ENCODE results near the gene CACNA1F.

CACNA1F gene

DNA sequence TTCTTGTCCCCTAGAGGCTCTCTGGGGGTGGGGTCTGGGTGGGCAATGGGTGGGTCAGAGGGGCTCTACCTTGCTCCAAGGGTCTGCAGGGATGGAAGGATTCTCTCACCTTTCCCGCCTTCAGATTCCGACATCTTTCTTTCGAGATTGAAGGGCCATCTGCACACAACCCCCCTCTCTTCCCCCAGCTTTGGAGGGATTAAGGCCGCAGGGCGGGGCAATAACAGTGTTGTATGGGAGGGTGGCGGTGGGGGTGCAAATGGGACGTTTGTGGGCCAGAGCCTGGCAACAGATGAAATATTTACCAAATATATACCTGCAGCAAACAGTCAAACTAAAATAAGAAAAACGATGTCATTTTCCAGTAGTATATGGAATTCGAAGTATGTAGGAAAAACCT is at the start of gene CACNA1F:
Gene CACNA1F (minus strand): TSS at position 165 of the 400 bp plus-strand sequence. CDS start 31 bp downstream, at position 134.
- no peak for DNase-seq (ENCODE audit: extremely low read depth, low read depth)
- TF ChIP-seq, protein P1, sequence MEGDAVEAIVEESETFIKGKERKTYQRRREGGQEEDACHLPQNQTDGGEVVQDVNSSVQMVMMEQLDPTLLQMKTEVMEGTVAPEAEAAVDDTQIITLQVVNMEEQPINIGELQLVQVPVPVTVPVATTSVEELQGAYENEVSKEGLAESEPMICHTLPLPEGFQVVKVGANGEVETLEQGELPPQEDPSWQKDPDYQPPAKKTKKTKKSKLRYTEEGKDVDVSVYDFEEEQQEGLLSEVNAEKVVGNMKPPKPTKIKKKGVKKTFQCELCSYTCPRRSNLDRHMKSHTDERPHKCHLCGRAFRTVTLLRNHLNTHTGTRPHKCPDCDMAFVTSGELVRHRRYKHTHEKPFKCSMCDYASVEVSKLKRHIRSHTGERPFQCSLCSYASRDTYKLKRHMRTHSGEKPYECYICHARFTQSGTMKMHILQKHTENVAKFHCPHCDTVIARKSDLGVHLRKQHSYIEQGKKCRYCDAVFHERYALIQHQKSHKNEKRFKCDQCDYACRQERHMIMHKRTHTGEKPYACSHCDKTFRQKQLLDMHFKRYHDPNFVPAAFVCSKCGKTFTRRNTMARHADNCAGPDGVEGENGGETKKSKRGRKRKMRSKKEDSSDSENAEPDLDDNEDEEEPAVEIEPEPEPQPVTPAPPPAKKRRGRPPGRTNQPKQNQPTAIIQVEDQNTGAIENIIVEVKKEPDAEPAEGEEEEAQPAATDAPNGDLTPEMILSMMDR (IDR thresholded peaks at IDR 0.05; ENCODE audit: low read depth, low read length): no peak

DNA sequence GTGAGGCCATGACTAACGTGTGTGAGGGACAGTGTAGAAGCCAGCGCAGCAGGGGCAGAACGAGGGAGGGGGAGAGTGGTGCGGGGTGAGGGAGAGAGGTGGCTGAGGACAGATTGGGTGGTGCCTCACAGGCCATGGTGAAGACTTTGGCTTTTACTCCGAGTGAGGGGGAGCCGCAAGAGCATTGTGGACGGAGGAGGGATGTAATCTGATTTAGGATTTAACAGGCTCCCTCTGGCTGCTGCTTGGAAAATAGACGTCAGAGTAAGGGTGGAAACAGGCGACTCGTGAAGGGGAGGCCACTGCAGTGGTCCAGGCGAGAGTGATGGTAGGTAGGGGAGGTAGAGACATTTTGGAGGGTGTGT is 49.5 kb upstream of the CACNA1F start:
- TF ChIP-seq, protein P1 (IDR thresholded peaks at IDR 0.05; ENCODE audit: low read depth, low read length): peak; percentile 35
- no peak for DNase-seq (ENCODE audit: extremely low read depth, low read depth)

DNA sequence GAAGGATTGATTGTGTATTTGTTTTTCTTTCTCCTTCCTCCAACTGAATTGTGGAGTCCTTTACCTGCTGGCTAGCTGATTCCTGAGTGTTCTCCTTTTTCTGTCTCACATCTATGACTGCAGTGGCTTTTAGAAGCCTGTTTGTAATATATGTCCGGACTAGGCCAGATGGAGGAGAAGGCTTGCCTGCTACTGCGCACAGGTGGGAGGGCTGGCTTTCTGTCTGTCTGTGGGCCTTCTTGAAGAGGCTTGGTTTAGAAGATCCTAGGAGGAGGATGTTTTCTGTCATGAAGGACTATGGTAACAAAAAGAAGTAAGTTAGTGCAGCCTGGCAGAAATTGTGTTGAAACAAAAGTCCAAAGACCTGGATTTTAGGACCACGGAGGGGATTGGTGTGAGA is 44.9 kb upstream of the CACNA1F start:
- DNase-seq (ENCODE audit: extremely low read depth, low read depth): no peak

DNA sequence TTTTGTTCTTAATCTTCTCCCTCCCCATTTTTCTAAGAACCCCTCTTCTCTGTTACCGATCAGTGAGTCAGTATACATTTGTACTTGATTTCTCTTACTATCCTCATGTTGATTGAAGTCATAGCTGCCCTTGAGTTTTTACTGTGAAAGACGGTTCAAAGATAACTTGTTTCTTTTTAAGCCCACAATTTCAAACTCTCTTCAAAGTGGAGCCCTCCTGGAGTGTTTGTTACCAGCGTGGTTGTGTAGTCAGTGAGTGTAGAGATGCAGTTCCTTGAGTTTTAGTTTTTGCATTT is 44.3 kb upstream of the CACNA1F start:
- TF ChIP-seq, protein P1 (IDR thresholded peaks at IDR 0.05; ENCODE audit: low read depth, low read length): no peak
- DNase-seq (ENCODE audit: extremely low read depth, low read depth): no peak

More for the DNA sequence above, 44.9 kb upstream of the CACNA1F start:
- TF ChIP-seq, protein P1 (IDR thresholded peaks at IDR 0.05; ENCODE audit: low read depth, low read length): no peak

DNA sequence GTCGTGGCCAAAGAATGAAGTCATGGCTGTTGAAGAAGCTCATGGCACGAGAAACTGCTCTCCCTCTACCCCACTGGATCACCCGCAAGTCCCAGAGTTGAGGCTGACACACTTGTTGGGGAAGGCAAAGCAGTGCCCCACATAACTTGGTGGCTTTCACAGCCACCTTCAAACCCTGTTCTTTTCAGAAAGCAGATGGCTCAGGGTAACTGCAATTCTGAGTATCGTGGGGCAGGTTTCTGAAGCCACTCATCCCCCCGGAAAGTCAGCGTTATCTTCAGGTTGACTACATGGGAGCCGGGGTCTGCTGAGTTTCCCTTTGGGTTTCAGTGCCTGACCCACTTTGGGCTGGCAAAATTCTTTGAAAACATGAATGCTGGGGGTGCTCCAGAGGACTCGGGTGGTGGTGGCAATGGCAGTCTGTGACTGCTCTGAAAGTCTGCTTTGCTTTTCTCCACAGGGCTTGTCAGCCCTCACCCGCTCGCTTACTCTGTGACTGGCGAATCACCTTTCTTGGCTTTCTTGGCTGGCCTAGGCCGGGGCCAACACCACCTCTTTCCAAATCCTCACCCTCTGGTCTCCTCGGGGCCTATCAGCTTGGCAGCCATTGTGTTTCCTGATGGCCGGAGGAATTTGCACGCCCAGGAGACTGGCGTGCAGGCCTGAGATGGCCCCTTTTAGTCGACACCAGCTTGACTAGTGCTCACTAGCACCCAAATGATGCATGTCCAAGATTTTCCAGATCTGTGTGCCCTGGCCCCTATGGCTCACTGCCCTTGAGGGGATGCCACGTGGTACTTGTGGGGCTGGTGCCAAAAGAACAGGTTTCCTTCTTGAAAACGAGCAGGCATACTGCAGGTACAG is 43.8 kb upstream of the CACNA1F start:
- TF ChIP-seq, protein P1 (IDR thresholded peaks at IDR 0.05; ENCODE audit: low read depth, low read length): no peak
- no peak for DNase-seq (ENCODE audit: extremely low read depth, low read depth)

DNA sequence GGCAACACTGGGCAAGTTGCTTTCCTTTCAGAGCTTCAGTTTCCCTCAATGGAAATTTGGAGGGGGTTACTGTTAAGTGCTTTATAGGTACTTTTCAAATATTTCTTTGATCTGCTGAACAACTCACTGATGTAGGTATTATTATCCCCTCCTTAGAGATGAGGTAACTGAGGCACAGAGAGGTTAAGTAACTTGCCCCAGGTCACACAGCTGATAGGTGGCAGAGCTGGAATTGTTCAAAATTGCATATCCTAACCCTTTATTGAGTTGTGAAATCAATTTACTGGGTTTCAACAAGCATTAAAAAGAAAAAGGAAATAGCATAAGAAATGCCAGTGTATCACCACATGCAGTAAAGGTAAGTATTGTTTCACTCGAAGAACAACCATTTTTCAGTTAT is 43.1 kb upstream of the CACNA1F start:
- TF ChIP-seq, protein P1 (IDR thresholded peaks at IDR 0.05; ENCODE audit: low read depth, low read length): no peak
- no peak for DNase-seq (ENCODE audit: extremely low read depth, low read depth)

DNA sequence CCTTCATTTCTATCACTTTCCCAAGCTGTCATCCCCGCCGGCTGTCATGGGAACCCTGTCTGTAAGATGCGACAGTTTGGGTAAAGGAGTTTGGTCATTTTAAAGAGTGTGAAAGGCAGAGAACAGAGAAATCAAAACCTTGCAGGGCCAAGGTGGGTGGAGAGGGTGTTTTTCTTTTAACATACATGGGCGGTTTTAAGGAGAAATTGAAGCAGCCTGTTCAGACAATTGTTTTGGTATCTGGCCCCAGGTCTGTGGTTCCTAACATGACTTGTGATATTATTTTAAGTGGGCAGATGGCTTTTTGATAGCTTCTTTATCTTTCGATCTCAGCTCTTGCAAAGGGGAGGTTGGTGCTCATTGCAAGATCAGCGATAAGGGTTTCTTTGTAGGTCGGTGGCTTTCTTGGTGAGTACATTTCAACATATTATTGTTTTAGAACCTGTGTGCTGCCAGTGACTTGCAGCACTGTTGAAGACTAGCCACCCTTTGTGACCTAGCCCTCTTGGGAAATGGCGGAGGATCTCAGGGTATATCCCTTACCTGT is 40.1 kb upstream of the CACNA1F start:
- DNase-seq (ENCODE audit: extremely low read depth, low read depth): no peak
- TF ChIP-seq, protein P1 (IDR thresholded peaks at IDR 0.05; ENCODE audit: low read depth, low read length): no peak

Measured in AG09319 (cell line).